Ovary (tissue), 9 donors: ENCODE data around the gene SSBP2. TPM values are rescaled to one million over a fixed set of nuclear protein-coding genes. Genes with fewer than 3 reads are reported as not detected.

Experiments
- DNase-seq, 5 donors: peaks; one replicate each; pipeline ENCODE4 v3.0.0-alpha.2; 2019 to 2020
- H3K27ac ChIP-seq, 2 donors: fragments of 200-600 bp; one replicate each; pipeline versions ENCODE4 v1.5.1 to v1.8.0; 2019 to 2022
- H3K27me3 ChIP-seq: fragments of 200-600 bp; one replicate; pipeline ENCODE4 v1.8.0; 2022
- H3K36me3 ChIP-seq: fragments of 200-600 bp; sonication (generic); one replicate; pipeline ENCODE4 v1.5.1; 2019
- H3K4me1 ChIP-seq: one replicate; pipeline ENCODE4 v1.8.1; 2013; ENCODE audit warnings: mild to moderate bottlenecking, moderate library complexity; ENCODE audit not compliant: insufficient read depth
- H3K4me3 ChIP-seq: fragments of 200-600 bp; sonication (generic); one replicate; pipeline ENCODE4 v1.5.1; 2017
- H3K9me3 ChIP-seq, 2 donors: fragments of 200-600 bp in 1 of 2; sonication (generic) in 1 of 2; one replicate each; pipeline versions ENCODE4 v1.5.1 to v1.8.1; 2013 to 2019; ENCODE audit warnings: mild to moderate bottlenecking in 1 of 2, moderate library complexity in 1 of 2
- EP300 ChIP-seq: sonication (generic); formaldehyde crosslinking; IDR thresholded peaks from one replicate; pipeline ENCODE4 v1.6.1; 2017; ENCODE audit warnings: antibody characterized with exemption
- POLR2A ChIP-seq: fragments of 450-650 bp; IDR thresholded peaks from one replicate; pipeline ENCODE4 v1.6.1; 2017; ENCODE audit warnings: antibody characterized with exemption, mild to moderate bottlenecking, moderate library complexity
- WGBS, 3 donors: extraction: QIAGEN DNeasy Blood & Tissue Kit in 1 of 3; methylation state at CpG; one replicate each; pipeline versions ENCODE4 v1.1.5 to v1.1.7; 2013 to 2017; 5-methylcytosine and 5-hydroxymethylcytosine counted together
- intact Hi-C, 4 donors: fragments of 100-400 bp; cut with DNase I; formaldehyde crosslinking; loops; one replicate each; pipeline versions ENCODE4 v1.11.0 to v1.15.1; 2022 to 2023
- polyA plus RNA-seq, 2 donors: library from polyadenylated mRNA; stranded (reverse); fragments of 200-250 nt in 1 of 2; fragments of 350-450 nt in 1 of 2; fragmentation: Illumina TruSeq in 1 of 2; extraction: RNeasy Lipid Tissue Mini Kit (QIAGEN cat#74804) in 1 of 2; gene quantifications; one replicate each; pipeline ENCODE4 v1.2.3, GENCODE V29; 2013 to 2014
- total RNA-seq, 7 donors: library from RNA; depleted of rRNA in 2 of 7; stranded (reverse); fragments of >200 nt in 2 of 7; fragmentation: NEBNext Ultra II Directional in 3 of 7; extraction: Animal tissue kit (Norgen Biotek cat#: 25700) in 3 of 7; gene quantifications; one replicate each; pipeline versions ENCODE4 v1.1.0 to v1.2.4, GENCODE V29; 2016 to 2023
- TF ChIP-seq, protein P1 (sequence below), 3 donors: fragments of 450-650 bp in 2 of 3; fragments of 200-600 bp in 1 of 3; IDR thresholded peaks; one replicate each; pipeline versions ENCODE4 v1.5.1 to v1.8.0; 2016 to 2022; ENCODE audit warnings: antibody characterized with exemption in 3 of 3, mild to moderate bottlenecking in 1 of 3
- donor health status: DM: no; HTN: no; CAD: no; lungs with moderate emphysema.
- donor health status: DM: no; HTN: no; CAD: no.
- donor health status: Bipolar disorder and iron deficiency.
- donor health status: DM: yes; HTN: yes; CAD: no.
- donor health status: DM: no; HTN: no; CAD: no.
- donor health status: DM: yes; HTN: yes; CAD: no.

The SSBP2 gene
- total and polyA plus RNA-seq, 9 donors, result 40.5 to 126 (median 78.2) TPM

DNA sequence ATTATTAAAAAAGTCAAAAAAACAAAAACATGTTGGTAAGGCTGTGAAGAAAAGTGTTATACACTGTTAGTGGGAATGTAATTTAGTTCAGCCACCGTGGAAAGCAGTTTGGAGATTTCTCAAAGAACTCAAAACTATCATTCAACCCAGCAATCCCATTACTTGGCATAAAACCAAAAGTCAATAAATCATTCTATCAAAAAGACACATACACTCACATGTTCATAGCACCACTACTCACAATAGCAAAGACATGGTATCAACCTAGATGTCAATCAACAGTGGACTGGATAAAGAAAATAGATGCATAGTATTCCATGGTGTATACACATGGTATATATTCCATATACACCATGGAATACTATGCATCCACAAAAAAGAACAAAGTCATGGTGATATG, 208.7 kb downstream of the SSBP2 start:
- DNase-seq, result no peak
- intact Hi-C loops, result no loop called here
- H3K9me3 ChIP-seq, result no peaks in the 10 kb centered on the region
- no peaks in the 10 kb centered on the region for H3K27me3 ChIP-seq
- TF ChIP-seq POLR2A (no peak), EP300 (no peak)
- TF ChIP-seq, protein P1, sequence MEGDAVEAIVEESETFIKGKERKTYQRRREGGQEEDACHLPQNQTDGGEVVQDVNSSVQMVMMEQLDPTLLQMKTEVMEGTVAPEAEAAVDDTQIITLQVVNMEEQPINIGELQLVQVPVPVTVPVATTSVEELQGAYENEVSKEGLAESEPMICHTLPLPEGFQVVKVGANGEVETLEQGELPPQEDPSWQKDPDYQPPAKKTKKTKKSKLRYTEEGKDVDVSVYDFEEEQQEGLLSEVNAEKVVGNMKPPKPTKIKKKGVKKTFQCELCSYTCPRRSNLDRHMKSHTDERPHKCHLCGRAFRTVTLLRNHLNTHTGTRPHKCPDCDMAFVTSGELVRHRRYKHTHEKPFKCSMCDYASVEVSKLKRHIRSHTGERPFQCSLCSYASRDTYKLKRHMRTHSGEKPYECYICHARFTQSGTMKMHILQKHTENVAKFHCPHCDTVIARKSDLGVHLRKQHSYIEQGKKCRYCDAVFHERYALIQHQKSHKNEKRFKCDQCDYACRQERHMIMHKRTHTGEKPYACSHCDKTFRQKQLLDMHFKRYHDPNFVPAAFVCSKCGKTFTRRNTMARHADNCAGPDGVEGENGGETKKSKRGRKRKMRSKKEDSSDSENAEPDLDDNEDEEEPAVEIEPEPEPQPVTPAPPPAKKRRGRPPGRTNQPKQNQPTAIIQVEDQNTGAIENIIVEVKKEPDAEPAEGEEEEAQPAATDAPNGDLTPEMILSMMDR (IDR thresholded peaks at IDR 0.05), result no peak
- no peak overlapping the region for H3K27ac ChIP-seq
- H3K4me1 ChIP-seq, result peaks cover 2% of the 10 kb centered on the region
- 88 to 92% (median 89%) methylated on average over 1 of the region's 1 CpG for WGBS, 3 donors
- no peaks in the 10 kb centered on the region for H3K36me3 ChIP-seq
- no peak overlapping the region for H3K4me3 ChIP-seq

DNA sequence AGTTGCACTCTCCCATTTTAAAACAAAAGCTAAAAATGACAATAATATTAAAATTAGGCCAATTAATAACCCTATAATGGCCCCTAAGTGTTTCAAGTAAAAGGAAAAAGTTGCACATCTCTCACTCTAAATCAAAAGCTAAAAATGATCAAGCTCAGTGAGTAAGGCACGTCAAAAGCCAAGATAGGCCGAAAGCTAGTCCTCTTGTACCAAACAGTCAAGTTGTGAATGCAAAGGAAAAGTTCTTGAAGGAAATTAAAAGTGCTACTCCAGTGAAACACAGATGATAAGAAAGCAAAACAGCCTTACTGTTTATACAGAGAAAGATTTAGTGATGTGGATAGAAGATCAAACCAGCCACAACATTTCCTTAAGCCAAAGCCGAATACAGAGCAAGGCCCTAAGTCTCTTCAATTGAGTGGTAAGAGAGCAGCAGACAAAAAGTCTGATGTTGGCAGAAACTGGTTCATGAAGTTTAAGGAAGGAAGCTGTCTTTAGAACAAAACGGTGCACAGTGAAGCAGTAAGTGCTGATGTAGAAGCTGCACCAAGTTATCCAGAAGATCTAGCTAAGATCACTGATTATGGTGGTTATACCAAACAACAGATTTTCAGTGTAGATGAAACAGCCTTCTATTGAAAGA, 212.9 kb downstream of the SSBP2 start:
- no peak overlapping the region for H3K27ac ChIP-seq
- no peaks in the 10 kb centered on the region for H3K27me3 ChIP-seq
- peaks cover 2% of the 10 kb centered on the region for H3K4me1 ChIP-seq
- no peak for TF ChIP-seq POLR2A
- TF ChIP-seq, protein P1 (IDR thresholded peaks at IDR 0.05), result no peak
- TF ChIP-seq EP300, result no peak
- no peak overlapping the region for H3K4me3 ChIP-seq
- no peaks in the 10 kb centered on the region for H3K36me3 ChIP-seq
- WGBS, 3 donors, result 24 to 40% (median 29%) methylated on average over 4 of the region's 4 CpGs
- intact Hi-C loops, result no loop called here
- no peaks in the 10 kb centered on the region for H3K9me3 ChIP-seq
- DNase-seq, result no peak

DNA sequence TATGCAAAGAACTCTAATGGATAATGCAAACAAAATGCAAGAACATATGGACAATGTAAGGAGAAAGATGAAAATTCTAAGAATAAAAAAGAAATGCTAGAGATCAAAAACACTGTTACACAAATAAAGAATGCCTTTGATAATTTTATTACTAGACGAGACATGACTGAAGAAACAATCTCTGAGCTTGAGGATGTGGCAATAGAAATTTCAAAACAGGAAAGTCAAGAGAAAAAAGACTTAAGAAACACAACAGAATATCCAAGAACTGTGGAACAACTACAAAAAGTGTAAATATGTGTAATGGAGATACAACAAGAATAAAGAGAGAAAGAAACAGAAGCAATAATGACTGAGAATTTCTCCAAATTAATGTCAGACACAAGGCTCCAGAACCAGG, 216.5 kb downstream of the SSBP2 start:
- WGBS, 3 donors, result 30 to 43% (median 40%) methylated on average over 1 of the region's 1 CpG
- TF ChIP-seq EP300 (no peak), POLR2A (no peak)
- TF ChIP-seq, protein P1 (IDR thresholded peaks at IDR 0.05), result no peak
- no peak overlapping the region for H3K4me3 ChIP-seq
- no peaks in the 10 kb centered on the region for H3K27me3 ChIP-seq
- H3K9me3 ChIP-seq, result no peaks in the 10 kb centered on the region
- DNase-seq, result no peak
- no peak overlapping the region for H3K27ac ChIP-seq
- intact Hi-C loops, result no loop called here
- H3K36me3 ChIP-seq, result no peaks in the 10 kb centered on the region
- H3K4me1 ChIP-seq, result peaks cover 2% of the 10 kb centered on the region

DNA sequence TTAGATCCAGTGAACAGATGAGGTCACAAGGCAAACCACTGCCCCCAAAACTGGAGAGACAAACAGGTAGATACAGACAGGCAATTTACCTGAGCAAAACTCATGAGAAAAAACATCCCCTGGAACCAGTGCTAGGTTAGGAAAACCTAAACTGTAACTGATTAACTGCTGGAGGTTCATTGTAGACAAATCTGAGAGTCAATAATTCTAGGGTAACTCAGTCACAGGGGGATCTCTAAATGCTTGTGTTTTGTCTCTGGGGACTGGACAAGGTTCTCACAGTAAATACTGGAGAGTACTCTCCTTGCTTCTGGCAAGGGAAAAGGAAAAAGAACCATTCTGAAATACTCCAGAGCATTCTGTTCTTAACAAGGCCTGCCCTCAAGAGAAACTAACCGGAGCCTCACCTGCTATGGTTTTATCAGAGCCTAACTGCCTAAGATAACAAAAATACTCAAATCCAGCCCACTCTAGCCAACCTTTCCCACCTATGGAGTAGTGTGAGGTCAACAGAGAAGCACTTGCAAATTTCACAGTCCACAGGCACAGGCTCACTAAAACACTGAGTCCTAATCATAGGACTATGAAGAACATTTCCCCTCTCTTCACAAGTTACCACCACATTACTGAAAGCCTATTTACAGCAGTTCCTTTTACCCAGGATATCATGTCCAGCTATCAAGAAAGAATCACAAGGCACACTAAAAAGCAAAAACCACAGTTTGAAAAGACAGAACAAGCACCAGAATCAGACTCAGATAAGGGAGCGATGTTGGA, 217.1 kb downstream of the SSBP2 start:
- no peaks in the 10 kb centered on the region for H3K9me3 ChIP-seq
- DNase-seq, result no peak
- no peak overlapping the region for H3K27ac ChIP-seq
- no peaks in the 10 kb centered on the region for H3K36me3 ChIP-seq
- no peak overlapping the region for H3K4me3 ChIP-seq
- H3K4me1 ChIP-seq, result peaks cover 2% of the 10 kb centered on the region
- intact Hi-C loops, result no loop called here
- H3K27me3 ChIP-seq, result no peaks in the 10 kb centered on the region
- TF ChIP-seq EP300 (no peak), POLR2A (no peak)
- TF ChIP-seq, protein P1 (IDR thresholded peaks at IDR 0.05), result no peak
- 58 to 70% (median 61%) methylated on average over 2 of the region's 2 CpGs for WGBS, 3 donors
